Keratinocyte (primary cell): Measurements from ENCODE around the gene CFAP157.

Experiments used
- CTCF ChIP-seq, 3 experiments: IDR thresholded peaks in 1 of 3; conservative IDR thresholded peaks in 1 of 3; optimal IDR thresholded peaks in 1 of 3; 2 replicates in 2 of 3; 3 replicates in 1 of 3; pipeline versions ENCODE3 to v1.5.1; 2011; ENCODE audit warnings: low read length in 3 of 3, mild to moderate bottlenecking in 3 of 3, moderate library complexity in 2 of 3, control low read depth in 1 of 3, inconsistent platforms in 1 of 3; ENCODE audit not compliant: insufficient read depth in 2 of 3; ENCODE audit errors: extremely low read depth in 1 of 3
- EZH2 ChIP-seq: IDR thresholded peaks from one replicate; pipeline ENCODE4 v1.6.1; 2012; ENCODE audit warnings: inconsistent platforms, mild to moderate bottlenecking, low read length, moderate library complexity

DNA sequence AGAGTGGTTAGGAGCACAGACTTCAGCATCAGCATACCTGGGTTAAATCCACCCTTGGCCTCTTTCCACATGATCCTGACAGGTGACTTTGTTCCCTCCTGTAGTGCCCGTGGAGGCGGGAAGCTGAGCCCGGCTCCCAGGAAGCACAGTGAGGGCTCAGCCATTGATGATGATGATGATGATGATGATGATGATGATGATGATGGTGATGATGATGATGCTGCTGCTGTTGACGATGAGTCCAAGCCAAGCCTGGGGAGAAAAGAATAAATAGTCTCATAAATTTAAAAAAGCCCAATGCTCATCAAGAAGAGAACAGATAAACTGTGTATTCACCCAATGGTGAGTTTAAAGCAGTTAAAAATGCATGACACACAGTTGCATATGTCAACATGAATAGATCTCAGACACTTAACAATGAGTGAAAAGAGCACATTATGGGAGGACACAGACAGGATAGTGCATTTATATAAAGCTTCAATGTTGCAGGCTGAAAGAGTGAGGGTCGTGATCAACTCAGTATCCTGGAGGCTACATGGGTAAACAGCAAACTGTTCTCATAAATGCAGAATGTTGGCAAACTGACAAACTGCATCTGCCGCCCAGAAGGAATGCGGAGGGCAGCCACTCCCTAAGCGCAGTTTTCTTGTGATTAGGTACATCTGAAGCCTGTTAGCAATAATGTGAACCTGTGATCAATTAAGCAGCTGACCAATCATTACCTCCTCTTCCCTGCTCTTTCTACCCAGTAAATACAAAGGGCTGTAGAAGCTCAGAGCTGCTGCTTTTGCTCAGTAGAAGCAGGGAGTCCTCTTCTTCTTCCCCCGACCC lies 11.7 kb upstream of the CFAP157 start:
- TF ChIP-seq CTCF (optimal IDR thresholded peaks at IDR 0.05 in 1 of 3, IDR thresholded peaks at IDR 0.05 in 1 of 3, conservative IDR thresholded peaks at IDR 0.05 in 1 of 3; ENCODE audit: extremely low read depth in 1 of 3, insufficient read depth in 2 of 3, low read length in 3 of 3) (no peak), EZH2 (no peak)
